22Rv1 (cell line): ENCODE results near the gene ERI3.

Source experiments
- ZFX ChIP-seq: fragments of 450-650 bp; IDR thresholded peaks from 2 replicates; pipeline ENCODE4 v1.6.1; 2017; ENCODE audit warnings: antibody characterized with exemption, borderline replicate concordance
- TF ChIP-seq, protein P1 (sequence below): fragments of 450-650 bp; IDR thresholded peaks from 2 replicates; pipeline ENCODE4 v1.5.1; 2017; ENCODE audit warnings: mild to moderate bottlenecking

DNA sequence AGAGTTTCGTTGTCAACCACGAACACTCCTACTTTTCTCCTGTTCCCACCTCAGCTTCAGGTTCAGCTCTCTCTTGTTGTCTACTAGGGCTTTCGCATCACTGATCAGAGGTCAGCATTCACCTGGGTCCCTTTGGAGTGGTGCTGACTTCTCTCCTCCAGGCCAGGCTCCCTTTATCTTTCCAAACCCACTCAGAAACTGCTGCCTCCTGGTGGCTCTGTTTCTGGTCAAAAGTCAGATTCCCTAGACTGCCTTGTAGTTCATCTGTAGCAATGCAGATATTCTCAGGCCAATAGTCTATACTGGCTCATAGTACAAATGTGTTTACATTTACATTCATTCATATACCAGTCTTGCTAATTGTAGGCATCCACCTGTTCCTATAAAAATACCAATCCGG, 6.4 kb upstream of the ERI3 start:
- TF ChIP-seq, protein P1, sequence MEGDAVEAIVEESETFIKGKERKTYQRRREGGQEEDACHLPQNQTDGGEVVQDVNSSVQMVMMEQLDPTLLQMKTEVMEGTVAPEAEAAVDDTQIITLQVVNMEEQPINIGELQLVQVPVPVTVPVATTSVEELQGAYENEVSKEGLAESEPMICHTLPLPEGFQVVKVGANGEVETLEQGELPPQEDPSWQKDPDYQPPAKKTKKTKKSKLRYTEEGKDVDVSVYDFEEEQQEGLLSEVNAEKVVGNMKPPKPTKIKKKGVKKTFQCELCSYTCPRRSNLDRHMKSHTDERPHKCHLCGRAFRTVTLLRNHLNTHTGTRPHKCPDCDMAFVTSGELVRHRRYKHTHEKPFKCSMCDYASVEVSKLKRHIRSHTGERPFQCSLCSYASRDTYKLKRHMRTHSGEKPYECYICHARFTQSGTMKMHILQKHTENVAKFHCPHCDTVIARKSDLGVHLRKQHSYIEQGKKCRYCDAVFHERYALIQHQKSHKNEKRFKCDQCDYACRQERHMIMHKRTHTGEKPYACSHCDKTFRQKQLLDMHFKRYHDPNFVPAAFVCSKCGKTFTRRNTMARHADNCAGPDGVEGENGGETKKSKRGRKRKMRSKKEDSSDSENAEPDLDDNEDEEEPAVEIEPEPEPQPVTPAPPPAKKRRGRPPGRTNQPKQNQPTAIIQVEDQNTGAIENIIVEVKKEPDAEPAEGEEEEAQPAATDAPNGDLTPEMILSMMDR, result 0 out of 2 replicates have a peak, but pooled peaks have one; percentile 4
- no peak for TF ChIP-seq ZFX
